B cell (primary cell): ENCODE data around the gene GSTA4.

Experiments used
- EZH2 ChIP-seq: IDR thresholded peaks from 2 replicates; pipeline ENCODE4 v1.6.1; 2012; ENCODE audit warnings: borderline replicate concordance, low read depth, mild to moderate bottlenecking, moderate library complexity, low read length; ENCODE audit not compliant: insufficient read depth, poor library complexity, severe bottlenecking
- TF ChIP-seq, protein P1 (sequence below): fragments of 200-600 bp; IDR thresholded peaks from one replicate; pipeline ENCODE4 v1.8.0; 2022; ENCODE audit warnings: antibody characterized with exemption, mild to moderate bottlenecking

DNA sequence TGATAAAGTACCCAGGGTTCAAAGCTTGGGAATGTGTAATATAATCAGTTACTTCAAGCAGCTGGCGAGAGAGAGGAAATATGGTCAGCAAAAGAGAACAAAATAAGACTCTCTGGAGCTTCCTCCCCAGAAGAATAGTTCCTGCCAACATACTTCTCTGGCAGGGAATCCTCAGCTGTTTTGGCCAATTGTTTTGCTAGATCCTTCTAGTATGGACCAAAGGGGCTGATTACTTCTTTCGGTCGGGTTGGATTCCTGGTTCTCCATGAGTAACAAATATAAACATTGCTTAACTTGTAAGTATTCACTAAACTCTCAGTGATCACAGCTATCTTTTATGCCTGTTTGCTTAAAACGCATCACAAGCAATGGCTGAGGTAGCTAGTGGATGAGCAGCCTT is 38.7 kb upstream of the GSTA4 start:
- TF ChIP-seq, protein P1, sequence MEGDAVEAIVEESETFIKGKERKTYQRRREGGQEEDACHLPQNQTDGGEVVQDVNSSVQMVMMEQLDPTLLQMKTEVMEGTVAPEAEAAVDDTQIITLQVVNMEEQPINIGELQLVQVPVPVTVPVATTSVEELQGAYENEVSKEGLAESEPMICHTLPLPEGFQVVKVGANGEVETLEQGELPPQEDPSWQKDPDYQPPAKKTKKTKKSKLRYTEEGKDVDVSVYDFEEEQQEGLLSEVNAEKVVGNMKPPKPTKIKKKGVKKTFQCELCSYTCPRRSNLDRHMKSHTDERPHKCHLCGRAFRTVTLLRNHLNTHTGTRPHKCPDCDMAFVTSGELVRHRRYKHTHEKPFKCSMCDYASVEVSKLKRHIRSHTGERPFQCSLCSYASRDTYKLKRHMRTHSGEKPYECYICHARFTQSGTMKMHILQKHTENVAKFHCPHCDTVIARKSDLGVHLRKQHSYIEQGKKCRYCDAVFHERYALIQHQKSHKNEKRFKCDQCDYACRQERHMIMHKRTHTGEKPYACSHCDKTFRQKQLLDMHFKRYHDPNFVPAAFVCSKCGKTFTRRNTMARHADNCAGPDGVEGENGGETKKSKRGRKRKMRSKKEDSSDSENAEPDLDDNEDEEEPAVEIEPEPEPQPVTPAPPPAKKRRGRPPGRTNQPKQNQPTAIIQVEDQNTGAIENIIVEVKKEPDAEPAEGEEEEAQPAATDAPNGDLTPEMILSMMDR = no peak
- TF ChIP-seq EZH2 = no peak
